HG02970 (cell line): Measurements from ENCODE around the gene RPL35A.

Experiments used
- ATAC-seq: cut with Tn5 transposase; IDR thresholded peaks from one replicate; pipeline ENCODE4 v1.9.1; 2021; ENCODE audit warnings: mild to moderate bottlenecking, moderate library complexity, moderate number of reproducible peaks; ENCODE audit not compliant: unreplicated experiment, low FRiP score

RPL35A gene

GRCh38 chr3:197994736-197995135, 44.7 kb downstream of the RPL35A start:
- no peak for ATAC-seq

GRCh38 chr3:197996855-197997254, 46.9 kb downstream of the RPL35A start:
- ATAC-seq: no peak

- ATAC-seq: no peak
These were observed 47.9 kb downstream of the RPL35A start for GRCh38 chr3:197997936-197998335.
